Activated CD4-positive, alpha-beta T cell treated with anti-CD3 and anti-CD28 coated beads for 48 hours (primary cell): Measurements from ENCODE around the gene PTPN14.
A peak's percentile ranks its signal among the peaks of the same experiment; 100 is the strongest.

Source experiments
- DNase-seq: peaks from one replicate; pipeline ENCODE4 v3.0.0-alpha.2; 2020

The PTPN14 gene

GRCh38 chr1:214354440-214355148 lies 196.8 kb downstream of the PTPN14 start:
- DNase-seq = no peak

GRCh38 chr1:214352838-214353237 lies 198.6 kb downstream of the PTPN14 start:
- DNase-seq = no peak

- DNase-seq = no peak
Measured at GRCh38 chr1:214351551-214352277, 199.7 kb downstream of the PTPN14 start.

GRCh38 chr1:214349781-214350180 lies 201.6 kb downstream of the PTPN14 start:
- DNase-seq = no peak

- DNase-seq = no peak
Measured at GRCh38 chr1:214349008-214349407, 202.4 kb downstream of the PTPN14 start.

GRCh38 chr1:214344897-214345296 lies 206.5 kb downstream of the PTPN14 start:
- DNase-seq = no peak

- no peak for DNase-seq
Measured at GRCh38 chr1:214342525-214342924, 208.9 kb downstream of the PTPN14 start.

- no peak for DNase-seq
Measured at GRCh38 chr1:214341932-214342331, 209.5 kb downstream of the PTPN14 start.

- no peak for DNase-seq
Measured at GRCh38 chr1:214341459-214341858, 209.9 kb downstream of the PTPN14 start.

- no peak for DNase-seq
Measured at GRCh38 chr1:214338212-214338611, 213.2 kb downstream of the PTPN14 start.

GRCh38 chr1:214337511-214337910 lies 213.9 kb downstream of the PTPN14 start:
- DNase-seq = no peak

- no peak for DNase-seq
Measured at GRCh38 chr1:214337015-214337414, 214.4 kb downstream of the PTPN14 start.

- DNase-seq = no peak
Measured at GRCh38 chr1:214335567-214335966, 215.8 kb downstream of the PTPN14 start.

- DNase-seq = peak; percentile 70
Measured at GRCh38 chr1:214332946-214333798, 218.2 kb downstream of the PTPN14 start.

- peak; percentile 72 for DNase-seq
Measured at GRCh38 chr1:214331827-214332423, 219.5 kb downstream of the PTPN14 start.

GRCh38 chr1:214331180-214331579 lies 220.2 kb downstream of the PTPN14 start:
- no peak for DNase-seq

- no peak for DNase-seq
Measured at GRCh38 chr1:214330715-214331114, 220.7 kb downstream of the PTPN14 start.

- no peak for DNase-seq
Measured at GRCh38 chr1:214330222-214330621, 221.2 kb downstream of the PTPN14 start.

GRCh38 chr1:214329470-214330220 lies 221.8 kb downstream of the PTPN14 start:
- DNase-seq = no peak

- DNase-seq = peak; percentile 85
Measured at GRCh38 chr1:214328770-214329469, 222.5 kb downstream of the PTPN14 start.

- DNase-seq = no peak
Measured at GRCh38 chr1:214327514-214327913, 223.9 kb downstream of the PTPN14 start.

GRCh38 chr1:214326406-214326805 lies 225.0 kb downstream of the PTPN14 start:
- no peak for DNase-seq
